NCI-H2029 (cell line): Measurements from ENCODE around the gene STAT6.

ENCODE experiments used
- DNase-seq: peaks from one replicate; lab custom pipeline; 2025; lab: John Stamatoyannopoulos, UW

The STAT6 gene

GRCh38 chr12:57146092-57146491 is 34.9 kb upstream of the STAT6 start:
- no peak for DNase-seq

- DNase-seq, result no peak
Measured at GRCh38 chr12:57145460-57146059, 34.4 kb upstream of the STAT6 start.

DNA sequence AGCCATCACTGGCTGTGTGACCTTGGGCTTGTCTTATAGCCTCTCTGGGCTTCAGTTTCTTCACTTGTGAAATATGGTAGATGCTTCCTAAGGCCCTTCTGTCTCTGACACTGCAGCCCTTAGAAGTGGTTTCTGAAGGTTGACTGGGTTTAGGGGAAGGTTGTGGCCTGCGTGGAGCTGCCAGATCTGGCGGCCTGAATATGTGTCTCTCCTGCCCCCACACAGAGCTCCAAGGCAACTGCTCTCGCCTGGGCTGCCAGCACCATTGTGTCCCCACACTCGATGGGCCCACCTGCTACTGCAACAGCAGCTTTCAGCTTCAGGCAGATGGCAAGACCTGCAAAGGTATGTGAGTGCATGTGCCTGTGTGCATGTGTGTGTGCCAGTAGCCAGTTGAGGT is 32.3 kb upstream of the STAT6 start:
- DNase-seq, result no peak

GRCh38 chr12:57142727-57143126 is 31.6 kb upstream of the STAT6 start:
- DNase-seq, result no peak

GRCh38 chr12:57142121-57142520 is 31.0 kb upstream of the STAT6 start:
- no peak for DNase-seq

DNA sequence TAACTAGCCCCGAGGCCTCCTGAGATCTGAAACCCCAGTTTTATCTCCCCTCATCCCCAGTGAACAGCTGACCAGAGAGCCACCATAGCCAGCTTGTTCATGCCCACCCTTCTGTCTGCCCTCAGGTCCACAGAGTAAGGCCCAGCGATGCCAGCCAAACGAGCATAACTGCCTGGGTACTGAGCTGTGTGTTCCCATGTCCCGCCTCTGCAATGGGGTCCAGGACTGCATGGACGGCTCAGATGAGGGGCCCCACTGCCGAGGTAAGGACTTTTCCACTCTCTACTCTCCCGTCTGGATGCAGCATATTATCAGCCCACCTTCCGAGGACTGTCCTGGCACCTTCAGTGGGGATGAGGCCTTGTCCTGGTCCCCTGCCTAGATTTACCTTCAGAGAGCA is 30.1 kb upstream of the STAT6 start:
- no peak for DNase-seq

DNA sequence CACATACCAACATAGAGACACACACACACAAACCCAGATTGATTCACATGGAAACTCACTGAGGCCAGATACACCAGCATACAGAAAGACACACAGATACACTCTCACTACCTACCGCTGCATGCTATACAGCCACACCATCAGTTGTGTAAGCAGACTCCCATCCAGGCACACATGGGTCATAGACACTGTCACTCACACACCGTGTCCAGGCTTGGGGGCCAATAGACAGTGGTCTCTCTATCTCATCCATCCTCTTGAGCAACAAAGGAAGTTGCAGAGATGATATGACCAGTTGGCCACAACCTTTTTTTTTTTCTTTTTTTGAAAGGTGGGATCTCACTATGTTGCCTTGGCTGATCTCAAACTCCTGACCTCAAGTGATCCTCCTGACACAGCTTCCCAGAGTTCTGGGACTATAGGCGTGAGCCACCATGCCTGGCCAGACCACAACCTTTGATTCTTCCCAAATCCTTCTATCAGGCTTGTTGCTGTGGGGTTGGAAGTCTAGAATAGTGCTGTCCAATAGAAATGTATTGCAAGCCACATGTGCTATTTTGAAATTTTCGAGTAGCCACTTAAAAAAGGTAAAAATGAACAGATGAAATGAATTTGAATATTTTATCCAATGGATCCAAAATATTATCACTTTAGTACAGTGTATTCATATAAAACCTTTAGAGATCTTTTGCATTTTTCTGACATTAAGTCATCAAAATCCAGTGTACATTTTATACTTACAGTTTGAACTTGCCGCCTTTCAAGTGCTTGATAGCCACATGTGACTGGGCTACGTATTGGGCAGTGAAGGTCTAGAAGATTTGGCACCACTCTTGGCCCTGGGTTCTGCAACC is 28.9 kb upstream of the STAT6 start:
- no peak for DNase-seq

DNA sequence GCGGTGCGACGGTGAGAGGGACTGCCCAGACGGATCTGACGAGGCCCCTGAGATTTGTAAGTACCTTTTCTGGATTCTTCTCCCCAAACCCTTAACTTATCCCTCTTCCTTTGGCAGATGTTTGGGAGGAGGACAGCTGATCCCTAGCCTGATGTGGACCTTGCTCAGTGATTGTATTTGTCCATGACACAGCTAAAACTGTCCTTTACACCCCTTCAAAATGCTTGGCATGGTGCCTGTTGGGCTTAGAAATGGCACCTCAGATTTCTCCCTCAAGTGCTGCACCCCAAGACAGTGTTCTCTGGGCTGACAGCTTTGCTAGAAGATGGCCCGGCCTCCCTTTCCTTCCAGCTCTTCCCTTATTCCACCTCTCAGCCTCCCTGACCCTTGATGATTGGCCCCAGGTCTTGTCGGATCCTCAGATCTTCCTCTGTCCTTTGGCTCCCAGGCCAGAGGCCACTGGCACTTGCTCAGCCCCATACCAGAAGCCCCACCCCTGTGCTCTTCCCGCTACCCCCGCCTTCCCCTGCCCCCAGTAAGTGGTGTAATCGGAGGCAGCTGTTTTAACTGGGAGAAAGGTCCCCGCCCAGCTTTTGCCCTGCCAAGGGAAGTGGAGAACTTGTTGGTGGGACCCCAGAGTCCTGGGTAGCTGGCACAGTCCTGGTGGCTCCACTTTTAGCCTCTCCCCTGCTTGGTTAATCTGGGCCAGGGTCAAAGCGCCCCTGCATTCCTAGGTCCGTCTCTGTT is 27.5 kb upstream of the STAT6 start:
- no peak for DNase-seq

- DNase-seq, result no peak
Measured at GRCh38 chr12:57135527-57136326, 24.6 kb upstream of the STAT6 start.

GRCh38 chr12:57134949-57135348 is 23.8 kb upstream of the STAT6 start:
- DNase-seq, result no peak

DNA sequence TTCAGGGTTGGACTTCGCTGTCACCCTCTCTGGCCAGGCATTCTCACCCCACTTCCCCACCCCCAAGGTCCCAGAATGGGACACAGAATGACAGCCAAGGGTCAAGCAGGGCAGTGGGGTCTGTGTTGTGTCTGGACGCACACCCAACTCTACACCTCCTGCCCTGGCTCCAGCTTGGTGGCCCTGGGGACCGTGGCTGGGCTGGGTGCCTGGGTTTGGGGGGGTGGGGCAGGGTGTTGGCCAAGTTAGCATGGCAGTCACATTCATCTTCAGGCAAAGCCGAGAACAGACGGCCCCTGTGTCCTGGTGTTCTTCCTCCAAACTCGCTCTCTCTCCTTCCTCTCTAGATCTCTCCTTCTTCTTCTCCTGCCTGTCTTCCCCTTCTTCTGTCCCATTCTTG is 22.8 kb upstream of the STAT6 start:
- no peak for DNase-seq

DNA sequence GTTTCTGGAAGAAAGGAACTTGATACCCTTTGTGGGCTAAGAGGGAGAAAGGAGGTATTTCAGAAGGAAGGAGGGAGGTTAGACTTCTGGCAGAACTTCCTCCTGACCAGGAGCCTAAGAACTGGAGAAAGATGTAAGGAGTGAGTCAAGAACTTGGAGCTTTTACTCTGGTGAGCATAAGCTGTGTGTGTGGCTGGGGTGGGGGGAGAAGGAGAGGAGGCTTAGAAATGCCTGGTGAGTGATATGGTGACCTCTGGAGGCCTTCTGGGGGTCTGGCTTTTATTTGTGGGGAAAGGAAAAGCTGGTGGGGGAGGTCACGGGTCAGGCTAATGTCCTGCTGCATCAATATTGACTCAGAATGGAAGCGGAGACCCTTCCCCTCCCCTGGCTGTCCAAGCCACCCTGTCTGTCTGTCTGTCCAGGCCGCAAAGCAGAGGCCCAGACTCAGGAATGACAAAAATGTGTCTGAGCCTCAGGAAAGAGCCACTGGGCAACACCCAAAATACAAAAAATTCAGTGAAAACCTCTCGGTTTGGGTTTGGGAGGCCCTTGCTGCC is 21.9 kb upstream of the STAT6 start:
- DNase-seq, result no peak

DNA sequence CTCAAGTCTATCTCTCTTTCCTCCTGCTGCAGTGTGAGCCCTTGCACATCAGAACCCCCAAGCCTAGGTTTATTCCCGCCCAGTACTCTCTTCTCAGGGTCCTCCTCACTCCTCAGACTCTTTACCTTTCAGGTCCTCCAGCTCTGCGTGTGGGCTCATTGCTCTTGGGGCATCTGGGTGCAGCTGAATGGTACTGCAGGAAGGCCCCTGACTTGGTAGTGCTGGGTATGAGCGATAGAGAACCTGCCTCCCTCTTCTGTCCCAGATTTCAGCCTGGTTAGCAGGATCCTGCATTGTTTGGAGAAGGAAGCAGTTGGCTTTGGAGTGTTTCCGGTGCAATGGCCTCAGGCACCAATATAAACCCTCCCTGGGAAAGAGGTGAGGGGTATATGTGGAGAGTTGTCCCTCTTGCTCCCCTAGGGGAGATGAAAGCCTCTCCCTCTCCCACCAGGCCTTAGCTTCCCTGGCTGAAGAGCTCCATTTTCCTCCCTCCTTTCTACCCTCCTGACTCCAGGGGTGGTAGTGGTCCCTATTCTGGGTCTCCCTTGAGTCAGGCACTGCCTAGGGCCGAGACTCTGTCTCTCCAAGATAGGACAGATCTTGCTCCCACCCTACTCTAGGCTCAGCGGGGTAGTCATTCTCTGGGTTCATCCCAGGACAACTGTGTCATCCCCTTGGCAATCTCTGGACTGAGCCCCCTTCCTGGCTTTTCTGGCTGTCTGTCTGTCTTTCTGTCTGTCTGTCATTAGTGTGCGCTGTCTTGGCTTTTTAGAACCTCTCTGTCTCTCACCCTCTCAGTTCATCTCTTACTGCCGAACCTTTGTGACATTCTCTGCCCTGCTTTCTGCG is 21.0 kb upstream of the STAT6 start:
- no peak for DNase-seq

- no peak for DNase-seq
Measured at GRCh38 chr12:57130941-57131340, 19.8 kb upstream of the STAT6 start.

DNA sequence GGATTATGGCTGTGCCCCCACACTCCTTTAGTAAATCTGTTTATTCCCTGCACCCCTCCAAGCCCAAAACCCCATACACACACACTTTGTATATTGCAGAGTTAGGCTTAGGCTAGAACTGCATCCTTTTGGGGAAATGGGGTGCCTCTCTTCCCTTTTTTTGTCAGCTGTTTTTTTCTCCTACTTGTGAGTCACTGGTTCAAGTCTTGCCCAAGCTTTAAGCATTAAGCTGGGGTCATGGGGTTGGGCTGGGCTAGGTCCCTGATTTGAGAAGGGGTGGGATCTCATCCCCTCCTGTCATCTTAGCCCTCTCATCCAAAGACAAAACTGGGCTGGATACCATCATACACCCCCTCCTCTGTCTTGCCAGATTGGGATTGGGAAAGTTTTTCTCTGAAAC is 18.7 kb upstream of the STAT6 start:
- no peak for DNase-seq

DNA sequence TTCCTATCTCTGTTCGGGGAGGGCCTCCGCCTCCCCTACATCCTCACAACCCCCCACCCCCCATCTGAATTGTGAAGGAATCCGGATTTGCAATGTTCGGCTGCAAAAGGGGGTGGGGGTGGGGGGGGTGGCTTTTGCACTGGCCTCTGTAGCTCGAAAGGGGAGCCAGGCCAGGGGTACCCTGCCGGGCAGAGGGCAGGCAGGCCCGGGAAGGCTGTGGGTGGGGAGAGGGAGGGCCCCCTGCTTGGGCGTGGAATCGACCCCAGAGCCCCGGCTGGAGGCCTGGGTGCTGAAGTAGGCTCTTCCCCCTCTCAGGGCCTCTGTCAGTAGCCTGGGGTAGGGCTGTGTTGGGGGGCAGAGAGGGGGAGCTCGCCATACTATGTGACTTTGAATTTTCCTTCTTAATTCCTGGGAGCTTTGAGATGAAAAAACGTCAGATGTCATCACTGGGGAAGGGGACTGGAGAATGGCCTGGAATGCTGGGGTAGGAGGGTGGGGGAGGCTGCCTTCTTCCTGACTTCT is 18.2 kb upstream of the STAT6 start:
- no peak for DNase-seq

GRCh38 chr12:57128519-57129247 is 17.5 kb upstream of the STAT6 start:
- no peak for DNase-seq

DNA sequence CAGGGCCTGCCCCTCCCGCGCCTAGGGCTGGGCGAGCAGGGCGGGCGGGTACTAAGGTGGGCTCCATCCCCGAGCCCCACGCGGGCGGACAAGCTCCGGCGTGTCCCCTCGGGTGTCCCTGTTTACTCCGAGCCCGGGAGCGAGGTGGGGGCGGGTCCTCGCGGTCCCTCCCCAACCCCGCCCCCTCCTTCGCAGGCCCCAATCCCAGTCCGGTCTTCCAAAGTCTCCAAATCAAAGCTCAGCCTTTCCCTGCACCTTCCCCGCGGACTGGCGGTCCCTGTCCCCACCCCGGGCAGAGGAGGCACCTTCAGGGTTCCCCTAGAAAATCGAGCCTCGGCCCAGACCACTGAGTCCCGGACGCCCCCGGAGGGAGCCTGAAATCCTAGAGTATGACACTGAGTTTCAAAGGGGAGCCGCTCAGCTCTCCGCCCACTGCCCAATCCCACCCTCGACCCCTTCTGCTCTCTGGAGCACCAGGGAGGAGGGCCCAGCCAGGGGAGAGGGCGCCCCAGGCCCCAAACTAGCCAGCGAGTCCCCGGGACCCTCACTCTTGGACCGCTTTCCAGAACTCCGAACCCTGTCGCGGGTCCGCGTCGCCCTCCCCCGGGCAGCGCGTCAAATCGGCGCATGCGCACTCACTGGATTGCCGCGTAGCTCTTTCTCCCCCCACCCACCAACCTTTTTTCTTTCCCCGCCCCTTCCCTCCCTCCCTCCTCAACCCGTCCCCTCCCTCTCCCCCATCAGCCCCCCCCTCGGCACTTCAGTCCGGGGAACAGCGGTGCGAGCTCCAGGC is 16.8 kb upstream of the STAT6 start, which contains the start of gene LRP1:
Gene LRP1, plus strand, starts transcription at position 758 of the 793 bp plus-strand sequence. CDS start 482 bp downstream, outside the sequence.
- DNase-seq, result peak; percentile 30
